ENCODE measurements around the gene ARHGEF7.
A peak's percentile ranks its signal among the peaks of the same experiment; 100 is the strongest.
"Not testable (repeated sequence)": the region's sequence is repeated elsewhere in the genome, so short reads cannot be mapped to it uniquely, and the experiment has no call there.

ARHGEF7 gene

GRCh38 chr13:111174377-111175114, 59.4 kb downstream of the ARHGEF7 start:
- ATAC-seq = no peak

- no peak for ATAC-seq
These were observed 60.3 kb downstream of the ARHGEF7 start for GRCh38 chr13:111175372-111175771.

- ATAC-seq = no peak
These were observed 60.8 kb downstream of the ARHGEF7 start for GRCh38 chr13:111175935-111176334.

- ATAC-seq = no peak
These were observed 61.3 kb downstream of the ARHGEF7 start for GRCh38 chr13:111176421-111176820.

GRCh38 chr13:111177081-111177711, 62.1 kb downstream of the ARHGEF7 start:
- ATAC-seq = peak; percentile 52 to 57

- no peak for ATAC-seq
These were observed 62.8 kb downstream of the ARHGEF7 start for GRCh38 chr13:111177921-111178320.

- ATAC-seq = no peak
These were observed 63.3 kb downstream of the ARHGEF7 start for GRCh38 chr13:111178402-111178801.

- no peak for ATAC-seq
These were observed 65.0 kb downstream of the ARHGEF7 start for GRCh38 chr13:111179908-111180760.

- ATAC-seq = no peak
These were observed 66.9 kb downstream of the ARHGEF7 start for GRCh38 chr13:111181977-111182376.

- no peak for ATAC-seq
These were observed 68.1 kb downstream of the ARHGEF7 start for GRCh38 chr13:111183087-111183645.

- ATAC-seq = peak in 1 of 2 donors; percentile 30
These were observed 68.8 kb downstream of the ARHGEF7 start for GRCh38 chr13:111183959-111184358.

GRCh38 chr13:111184458-111185401, 69.6 kb downstream of the ARHGEF7 start:
- ATAC-seq = peak; percentile 67 to 71

GRCh38 chr13:111186305-111186935, 71.3 kb downstream of the ARHGEF7 start:
- ATAC-seq = no peak

- no peak for ATAC-seq
These were observed 72.9 kb downstream of the ARHGEF7 start for GRCh38 chr13:111187960-111188541.

GRCh38 chr13:111189064-111189505, 74.0 kb downstream of the ARHGEF7 start:
- peak; percentile 39 to 42 for ATAC-seq

- ATAC-seq = peak in 1 of 2 donors; percentile 9
These were observed 74.4 kb downstream of the ARHGEF7 start for GRCh38 chr13:111189516-111189915.

- ATAC-seq = not testable (repeated sequence)
These were observed 78.1 kb downstream of the ARHGEF7 start for GRCh38 chr13:111193223-111193622.

GRCh38 chr13:111194651-111195050, 79.5 kb downstream of the ARHGEF7 start:
- ATAC-seq = not testable (repeated sequence)

GRCh38 chr13:111198732-111199378, 83.7 kb downstream of the ARHGEF7 start:
- ATAC-seq = not testable (repeated sequence)

GRCh38 chr13:111201304-111201940, 86.3 kb downstream of the ARHGEF7 start:
- peak in 1 of 2 donors; percentile 45 for ATAC-seq
